Activated CD8-positive, alpha-beta memory T cell treated with anti-CD3 and anti-CD28 coated beads for 4 hours (primary cell): ENCODE results near the gene UNC5C.

Experiments used
- DNase-seq, 2 donors: peaks; one replicate each; pipeline ENCODE4 v3.0.0-alpha.2; 2020; ENCODE audit warnings: low read depth in 2 of 2

UNC5C gene

DNA sequence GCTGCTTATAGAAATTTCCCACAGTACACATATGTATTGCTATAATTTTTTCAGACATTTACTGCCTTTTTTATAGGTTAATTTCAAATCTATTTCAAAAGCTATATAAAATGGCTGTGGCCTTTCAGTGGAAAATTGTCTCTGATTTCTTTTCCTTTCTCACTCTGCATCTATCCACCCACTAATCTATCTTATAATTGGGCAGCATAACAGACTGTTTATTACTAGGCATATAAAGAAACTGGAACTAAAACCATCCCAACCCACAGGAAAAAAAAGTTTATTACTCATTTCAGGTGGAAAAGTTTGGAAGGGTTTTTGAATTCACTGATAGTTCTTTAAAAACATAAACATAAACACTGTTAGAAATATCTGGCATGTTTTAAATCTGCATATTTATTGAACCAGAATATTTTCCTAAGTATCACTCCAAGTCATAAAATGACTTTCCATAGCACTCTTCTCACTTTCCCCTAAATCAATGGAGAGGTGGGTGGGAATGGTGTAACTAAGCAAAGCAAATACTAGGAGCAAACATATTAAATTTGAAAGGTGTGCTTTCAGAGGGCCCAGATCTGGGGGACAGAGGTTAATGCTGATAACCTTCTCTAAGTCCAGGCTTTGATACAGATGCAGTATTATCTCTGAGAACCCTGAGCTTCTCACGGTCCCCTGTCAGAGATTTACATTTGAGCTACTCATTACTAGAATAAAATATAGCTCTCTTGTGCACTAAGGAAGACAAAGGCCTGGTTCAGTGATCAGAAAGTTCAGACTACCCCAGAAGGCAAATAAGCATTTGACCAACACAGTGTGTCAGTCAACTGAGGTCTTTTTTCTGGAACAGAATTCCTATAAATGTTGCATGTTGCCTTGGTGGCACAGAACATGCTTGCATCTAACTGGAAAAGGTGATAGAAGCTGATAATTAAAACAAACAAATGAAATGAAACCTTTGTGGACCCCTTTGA is 328.3 kb downstream of the UNC5C start:
- no peak for DNase-seq

DNA sequence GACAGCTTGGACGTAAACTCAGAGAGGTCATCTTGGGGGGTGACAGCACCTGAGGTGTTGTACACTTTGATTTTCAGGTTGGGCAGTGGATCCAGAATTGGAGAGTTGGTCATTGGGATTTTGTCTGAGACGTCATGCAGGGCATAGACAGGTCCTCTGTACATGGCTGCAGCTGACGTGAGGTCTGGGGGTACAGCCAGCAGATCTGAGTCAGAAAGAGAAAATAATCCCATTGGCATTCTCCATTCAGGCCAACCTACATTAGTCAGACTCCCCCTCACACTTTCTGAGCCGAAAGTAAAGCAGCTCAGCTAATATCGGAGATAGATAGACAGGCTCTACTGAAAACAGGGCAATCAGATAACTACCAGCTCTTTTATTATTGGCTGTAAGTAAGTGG is 329.7 kb downstream of the UNC5C start:
- no peak for DNase-seq

DNA sequence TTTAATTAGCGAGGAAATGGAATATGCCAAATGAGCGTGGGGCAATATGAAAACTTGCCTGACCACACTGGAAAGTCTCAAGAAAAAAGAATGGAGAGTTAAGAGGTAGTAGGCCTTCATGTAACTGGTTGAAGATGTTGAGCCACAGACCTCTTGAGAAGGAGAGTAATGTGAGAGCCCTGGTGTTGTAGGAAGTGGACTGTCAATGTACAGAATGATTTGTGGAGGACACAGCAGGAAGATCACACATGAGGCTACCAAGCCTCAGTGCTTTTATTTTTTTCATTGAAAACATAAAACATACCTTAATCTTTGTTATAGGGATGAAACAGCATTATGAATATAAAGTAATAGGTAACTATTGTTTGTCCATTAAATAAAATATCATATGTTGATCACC is 331.6 kb downstream of the UNC5C start:
- no peak for DNase-seq

DNA sequence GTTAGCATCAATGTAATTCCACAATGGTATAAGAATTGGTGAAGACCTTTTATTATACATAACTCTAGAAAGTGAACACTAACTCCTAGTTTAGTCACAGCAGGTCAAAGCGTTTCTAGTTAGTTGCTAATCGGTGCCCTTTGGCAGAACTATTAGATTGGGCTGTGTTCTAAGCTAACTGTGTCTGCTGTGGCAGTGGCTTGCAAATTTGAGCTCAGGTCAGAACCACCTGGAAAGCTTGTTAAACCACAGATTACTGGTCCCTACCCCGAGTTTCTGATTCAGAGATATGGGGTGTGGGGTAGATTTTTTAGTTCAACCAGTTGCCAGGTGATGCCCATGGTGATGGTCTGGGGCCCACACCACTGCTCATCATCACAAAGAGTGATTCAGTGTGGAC is 332.1 kb downstream of the UNC5C start:
- no peak for DNase-seq

DNA sequence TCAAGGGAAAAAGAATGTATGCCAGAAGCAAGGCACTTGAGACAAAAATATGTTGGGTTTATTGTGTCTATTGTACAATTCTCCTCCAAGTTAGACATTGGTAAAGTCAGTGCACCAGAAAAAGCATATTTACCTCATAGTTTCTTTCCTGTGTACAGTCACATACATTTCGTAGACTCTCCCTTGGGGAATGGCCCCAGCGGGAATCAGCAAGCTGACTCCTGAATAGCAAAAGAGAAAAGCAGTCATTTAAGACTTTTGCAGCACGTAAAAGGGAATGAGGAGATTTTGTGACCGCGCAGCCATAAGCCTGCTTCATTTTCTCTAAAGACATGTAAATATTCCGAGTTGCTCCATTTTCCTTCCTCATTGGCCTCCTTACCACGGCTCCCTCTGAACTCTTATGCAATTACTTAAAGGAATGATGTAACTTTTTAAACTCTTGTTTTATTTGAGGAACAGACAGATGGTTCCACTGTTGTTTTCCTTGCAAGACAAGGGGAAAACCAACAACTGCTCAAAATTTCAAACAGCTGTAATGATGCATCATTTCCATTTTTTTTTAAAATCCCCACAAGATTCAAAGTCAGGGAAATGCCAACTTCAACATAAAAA is 332.7 kb downstream of the UNC5C start:
- no peak for DNase-seq

DNA sequence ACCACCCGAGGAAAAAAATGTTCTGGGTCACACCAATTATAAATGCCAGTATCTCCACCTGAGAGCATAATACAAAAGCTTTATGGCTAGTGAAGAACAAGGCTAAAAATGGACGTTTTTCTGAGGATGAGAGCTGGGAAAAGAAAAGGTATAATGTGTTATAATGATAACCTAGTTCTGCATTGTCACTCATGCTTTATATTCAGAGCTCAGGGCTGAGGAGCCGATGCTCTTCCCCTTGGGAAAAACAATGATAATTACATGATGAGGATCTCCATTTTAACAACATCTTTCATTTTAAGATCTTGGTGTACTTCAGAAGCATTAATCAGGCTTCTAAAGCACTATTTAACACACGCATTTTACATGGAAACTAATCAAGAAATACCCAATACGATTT is 333.7 kb downstream of the UNC5C start:
- no peak for DNase-seq

DNA sequence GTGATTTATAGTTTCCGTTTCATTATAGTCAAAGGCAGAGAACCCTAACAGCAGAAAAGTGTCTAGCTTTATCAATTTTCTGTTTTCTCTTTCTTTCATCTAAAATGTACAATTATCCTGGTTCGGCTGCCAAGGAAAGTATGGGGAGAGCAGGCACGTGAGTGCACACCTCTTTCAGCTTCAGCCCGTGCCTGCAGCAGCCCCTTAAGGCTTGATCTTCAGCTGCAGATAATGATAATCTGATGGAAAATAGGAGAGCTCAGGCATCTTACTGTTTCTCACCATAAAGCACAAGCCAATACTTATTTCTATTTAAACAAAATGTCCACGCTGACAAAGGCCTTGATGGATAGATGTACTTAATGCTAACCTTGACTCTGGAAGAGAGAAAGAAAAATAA is 334.4 kb downstream of the UNC5C start:
- no peak for DNase-seq

DNA sequence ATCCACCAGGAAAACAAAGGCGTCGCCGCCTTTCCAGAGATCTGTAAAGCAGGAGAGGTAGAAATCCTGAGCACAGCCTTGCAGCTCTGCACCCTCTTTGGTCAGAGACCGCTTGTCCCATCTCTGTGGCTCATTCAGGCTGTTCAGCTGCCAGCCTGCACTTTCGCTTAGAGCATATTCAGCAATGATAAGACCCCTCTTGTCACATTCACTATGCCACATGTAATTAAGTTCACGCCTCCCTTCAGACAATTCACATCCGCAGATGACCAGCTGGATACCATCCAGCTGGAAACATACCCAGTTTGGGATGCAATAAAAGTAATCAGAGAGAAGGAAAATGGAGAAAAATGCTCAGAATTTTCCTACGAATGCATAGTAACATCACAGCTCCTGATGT is 335.4 kb downstream of the UNC5C start:
- no peak for DNase-seq

DNA sequence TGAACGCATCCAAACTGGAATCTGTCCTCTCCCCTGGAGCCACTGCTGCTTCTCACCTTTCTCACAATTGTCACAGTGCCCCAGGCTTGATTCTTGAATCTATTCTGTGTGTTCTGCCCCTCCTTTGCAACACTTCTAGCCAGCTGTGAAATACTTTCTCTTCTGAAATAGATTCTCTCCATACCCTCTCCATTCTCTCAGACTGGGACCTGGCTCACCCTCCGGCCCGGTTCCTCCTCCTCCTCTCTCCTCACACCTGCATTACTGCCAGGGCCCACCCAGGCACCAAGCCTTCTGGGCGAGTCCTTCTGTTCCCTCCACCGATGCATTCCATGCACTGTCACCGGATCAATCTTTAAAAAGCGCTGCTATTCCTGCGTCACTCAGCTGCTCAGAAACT is 336.1 kb downstream of the UNC5C start:
- DNase-seq = no peak

DNA sequence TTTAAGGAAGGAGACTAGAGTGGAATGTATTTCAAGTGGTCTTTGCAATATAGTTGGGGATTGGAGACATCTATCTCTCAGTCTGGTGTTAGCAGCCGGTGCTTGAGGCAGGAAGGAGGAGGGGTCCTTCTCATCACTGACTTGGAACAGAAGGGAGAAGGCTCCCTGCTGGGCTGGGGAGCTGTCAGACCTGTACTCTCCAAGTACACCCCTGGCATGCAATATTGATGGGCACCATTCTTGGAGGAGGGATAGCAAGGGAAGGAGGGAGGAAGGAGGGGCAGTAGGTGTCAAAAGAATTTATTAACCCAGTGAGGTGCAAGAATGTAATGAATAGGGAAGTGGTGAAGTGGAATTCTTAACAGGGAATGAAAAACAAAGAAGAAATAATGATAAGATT is 338.8 kb downstream of the UNC5C start:
- DNase-seq = no peak

DNA sequence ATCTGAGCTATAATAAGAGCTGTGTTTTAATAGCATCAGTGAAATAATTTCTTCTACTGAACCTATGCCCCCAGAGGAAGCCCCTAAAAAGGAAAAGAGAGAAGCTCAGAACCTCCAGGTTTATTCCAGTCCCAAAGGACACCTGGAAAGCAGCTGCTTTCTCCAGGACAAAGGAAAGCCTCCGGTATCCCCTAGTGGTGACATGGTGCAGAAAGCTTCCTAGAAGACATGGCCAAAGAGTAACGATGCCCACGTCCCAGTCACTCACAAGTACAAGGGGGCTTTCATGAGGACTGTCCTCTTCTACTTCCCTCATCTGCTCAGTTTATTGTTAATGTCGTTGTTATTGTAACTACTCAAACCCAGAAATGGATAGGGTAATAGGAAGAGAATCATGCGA is 343.9 kb downstream of the UNC5C start:
- no peak for DNase-seq

DNA sequence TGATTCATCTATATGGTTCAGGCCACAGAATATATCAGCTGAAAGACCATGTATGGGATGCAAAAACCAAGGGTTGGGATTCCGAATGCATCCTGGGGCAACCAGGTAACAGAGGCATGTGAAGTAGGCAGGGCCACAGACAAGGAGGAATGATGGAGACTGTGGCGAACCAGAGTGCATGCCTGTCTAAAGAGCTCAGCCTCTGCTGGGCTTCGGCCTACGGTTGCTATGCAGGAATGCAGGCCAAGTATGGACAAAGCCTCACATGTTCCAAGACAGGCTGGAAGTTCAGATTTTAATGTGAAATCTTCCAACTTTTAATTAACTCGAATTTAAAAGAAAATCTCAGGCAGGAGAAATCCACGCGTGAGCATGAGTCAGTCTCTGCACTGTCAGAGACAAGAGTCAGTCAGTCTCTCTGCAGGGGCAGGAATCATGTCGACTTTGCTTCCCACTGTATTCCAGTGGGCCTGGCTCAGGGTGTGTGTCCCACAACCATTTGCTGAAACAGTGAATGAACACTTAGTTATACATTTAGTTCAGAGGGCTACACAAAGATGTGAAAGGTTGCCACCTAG is 344.4 kb downstream of the UNC5C start:
- DNase-seq = no peak

DNA sequence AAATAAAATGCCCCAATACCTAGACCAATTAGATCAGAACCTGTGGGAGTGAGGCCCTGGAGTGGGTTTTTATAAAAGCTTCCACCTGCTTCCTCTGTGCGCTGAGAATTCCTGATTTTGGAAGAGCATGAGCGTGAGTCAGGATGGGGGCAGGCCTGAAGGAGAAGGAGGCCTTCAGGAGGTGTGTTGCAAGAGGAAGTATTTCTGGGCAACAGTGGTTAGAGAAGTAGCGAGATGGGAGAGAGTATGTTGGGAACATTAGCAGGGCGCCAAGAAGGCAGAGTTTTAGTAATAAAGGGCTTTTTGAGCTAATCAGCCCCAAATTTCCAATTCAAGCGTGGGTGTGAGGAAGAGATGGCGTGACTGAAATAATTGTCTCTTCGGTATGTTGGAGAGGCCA is 349.8 kb downstream of the UNC5C start:
- DNase-seq = no peak

DNA sequence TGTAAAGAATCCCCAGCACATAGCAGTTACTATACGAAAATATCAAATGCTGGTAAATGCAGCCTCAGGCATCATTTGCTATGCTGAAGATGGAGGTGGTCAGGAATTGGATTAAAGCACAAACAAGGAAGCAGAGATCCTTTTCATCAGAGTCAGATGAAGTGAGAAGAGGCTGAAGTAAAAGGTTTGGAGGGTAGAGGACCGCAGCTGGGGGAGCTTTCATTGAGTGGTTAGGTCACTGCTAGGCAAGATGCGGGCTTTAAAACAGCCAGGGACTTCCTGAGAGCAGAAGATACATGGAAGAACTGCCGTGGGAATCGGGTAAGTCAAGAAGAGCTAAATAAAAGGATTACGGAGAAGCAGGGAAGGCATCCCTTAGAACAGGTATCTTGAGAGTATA is 351.4 kb downstream of the UNC5C start:
- no peak for DNase-seq

DNA sequence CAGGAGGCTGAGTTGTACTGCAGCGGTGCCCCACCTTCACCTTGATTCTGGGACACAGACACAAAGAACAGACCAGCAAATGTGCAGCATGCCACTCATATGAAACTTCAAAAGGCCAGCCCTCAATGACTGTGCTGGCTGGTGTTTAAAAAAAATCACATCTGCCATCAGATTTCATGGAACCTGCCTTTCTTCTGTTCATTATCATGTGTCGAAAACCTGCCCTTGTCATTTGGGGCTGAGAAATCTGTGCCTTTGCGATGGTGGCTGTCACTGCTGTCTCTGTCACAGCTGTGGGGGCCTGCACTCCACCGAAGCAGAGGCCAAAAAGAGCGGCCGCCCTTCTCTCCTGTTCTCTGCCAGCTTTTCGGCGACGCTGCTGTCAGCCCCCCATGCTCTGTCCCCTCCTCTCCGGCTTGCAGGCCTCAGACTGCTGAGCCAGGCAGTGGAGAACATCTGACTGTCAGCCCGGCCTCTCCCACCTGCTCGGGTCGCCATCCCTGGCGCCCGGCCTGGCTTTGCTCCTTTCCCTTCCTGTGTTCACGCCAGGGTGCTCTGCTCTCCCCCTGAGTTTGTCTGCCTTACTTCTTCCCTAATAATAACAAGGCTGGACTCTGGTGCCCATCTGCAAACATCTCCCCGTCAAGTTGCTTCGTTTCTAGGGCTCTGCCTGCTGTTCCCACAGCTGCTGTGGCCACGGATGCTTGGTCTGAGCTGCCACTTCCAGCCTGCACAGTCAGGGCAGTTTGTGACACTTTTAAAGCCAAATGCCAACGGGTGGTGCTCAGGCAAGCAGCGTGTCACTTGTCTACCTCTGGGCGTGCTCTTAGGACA is 355.2 kb downstream of the UNC5C start:
- DNase-seq = no peak

DNA sequence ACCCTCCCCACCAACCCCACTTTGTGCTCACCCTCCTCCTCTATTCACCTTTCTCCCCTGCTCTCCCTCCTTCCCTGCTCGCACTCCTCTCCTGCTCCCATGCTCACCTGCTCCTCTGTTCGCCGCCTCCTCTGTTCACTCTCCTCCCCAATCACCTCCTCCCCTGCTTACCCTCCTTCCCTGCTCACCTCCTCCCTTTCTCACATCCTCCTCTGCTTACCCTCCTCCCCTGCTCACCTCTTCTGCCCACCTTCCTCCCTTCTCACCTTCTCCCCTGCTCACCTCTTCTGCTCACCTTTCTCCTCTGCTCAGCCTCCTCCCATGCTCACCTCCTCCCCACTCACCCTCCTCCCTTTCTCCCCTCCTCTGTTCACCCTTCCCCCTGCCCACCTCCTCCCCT is 357.2 kb downstream of the UNC5C start:
- no peak for DNase-seq

DNA sequence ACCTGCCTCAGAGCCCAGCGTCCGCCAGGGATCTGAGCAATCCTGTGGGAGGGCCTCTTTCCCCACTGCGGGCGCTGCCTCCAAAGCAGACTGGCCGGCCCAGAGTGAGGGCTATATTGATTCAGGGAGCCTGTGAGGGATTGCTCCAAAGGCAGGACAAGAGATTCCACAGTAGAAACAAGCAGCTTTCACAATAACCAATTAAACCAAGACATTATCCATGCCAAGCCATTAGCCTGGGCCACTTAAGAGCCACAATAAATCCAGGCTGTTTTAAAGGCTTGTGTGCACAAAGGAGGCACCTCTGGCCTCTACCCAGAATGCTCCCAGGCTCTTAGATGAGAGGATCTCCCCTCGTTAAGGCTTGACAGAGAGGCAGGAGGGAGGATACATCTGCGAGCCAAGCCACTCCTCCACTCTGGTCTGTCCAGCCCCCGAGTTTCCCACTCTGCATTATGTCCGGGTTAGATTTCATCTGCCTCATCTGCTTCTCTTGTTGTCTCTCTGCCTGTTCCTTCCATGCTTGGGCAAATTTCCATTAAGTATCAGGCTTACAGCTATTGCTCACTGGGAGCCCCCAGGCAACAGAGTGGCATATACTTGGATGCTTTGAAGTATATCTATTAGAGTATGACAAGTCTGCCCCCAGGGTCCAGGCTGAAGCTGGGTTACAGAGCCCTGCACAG is 357.9 kb downstream of the UNC5C start:
- no peak for DNase-seq

DNA sequence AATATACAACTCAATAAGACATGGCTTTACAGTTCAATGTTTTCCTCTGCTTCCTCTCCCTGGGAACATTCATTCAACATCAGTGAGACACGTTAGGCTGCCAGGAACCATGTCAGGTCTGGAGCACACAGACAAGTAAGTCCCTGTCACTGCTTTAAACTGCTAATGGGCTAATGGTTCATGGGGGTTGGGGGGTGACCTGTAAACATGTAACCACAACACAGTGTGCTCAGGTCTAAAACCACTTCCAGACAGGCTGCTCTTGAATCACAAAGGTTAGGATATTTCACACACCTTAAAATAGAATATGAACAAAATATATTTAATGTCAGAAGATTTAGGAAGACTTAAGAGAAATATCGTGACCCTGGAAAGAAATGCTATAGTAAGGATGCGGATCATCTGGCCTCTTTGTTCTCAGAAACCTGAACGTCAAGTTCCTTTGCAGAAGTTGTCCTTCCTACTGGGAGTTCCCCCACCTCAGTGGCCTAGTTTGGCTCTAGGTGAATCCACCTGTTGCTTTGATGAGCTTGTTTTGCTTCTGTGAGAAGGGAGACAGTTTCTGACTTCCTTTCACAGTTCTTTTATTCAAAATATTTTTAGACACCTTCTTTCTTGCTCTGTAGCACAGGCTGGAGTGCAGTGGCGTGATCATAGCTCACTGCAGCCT is 359.9 kb downstream of the UNC5C start:
- no peak for DNase-seq

DNA sequence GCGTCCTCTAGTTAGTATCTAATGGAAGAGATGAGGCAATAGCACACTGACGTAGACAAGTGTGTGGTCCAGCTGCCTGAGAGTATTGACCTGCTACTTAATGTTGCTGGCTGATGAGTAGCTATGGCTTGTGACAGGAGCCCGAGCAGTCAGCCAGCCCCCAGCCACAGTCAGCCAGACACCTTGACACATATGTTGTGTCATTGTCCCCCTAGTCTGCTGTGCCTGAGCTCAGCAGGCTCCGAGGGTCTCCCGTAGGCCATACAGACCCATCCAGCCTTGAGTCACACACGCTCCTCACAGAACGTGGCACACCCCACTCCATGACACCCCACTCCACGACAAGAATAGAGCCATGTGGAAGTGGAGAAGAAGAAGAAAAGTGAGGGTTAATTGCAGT is 362.1 kb downstream of the UNC5C start:
- DNase-seq = no peak

DNA sequence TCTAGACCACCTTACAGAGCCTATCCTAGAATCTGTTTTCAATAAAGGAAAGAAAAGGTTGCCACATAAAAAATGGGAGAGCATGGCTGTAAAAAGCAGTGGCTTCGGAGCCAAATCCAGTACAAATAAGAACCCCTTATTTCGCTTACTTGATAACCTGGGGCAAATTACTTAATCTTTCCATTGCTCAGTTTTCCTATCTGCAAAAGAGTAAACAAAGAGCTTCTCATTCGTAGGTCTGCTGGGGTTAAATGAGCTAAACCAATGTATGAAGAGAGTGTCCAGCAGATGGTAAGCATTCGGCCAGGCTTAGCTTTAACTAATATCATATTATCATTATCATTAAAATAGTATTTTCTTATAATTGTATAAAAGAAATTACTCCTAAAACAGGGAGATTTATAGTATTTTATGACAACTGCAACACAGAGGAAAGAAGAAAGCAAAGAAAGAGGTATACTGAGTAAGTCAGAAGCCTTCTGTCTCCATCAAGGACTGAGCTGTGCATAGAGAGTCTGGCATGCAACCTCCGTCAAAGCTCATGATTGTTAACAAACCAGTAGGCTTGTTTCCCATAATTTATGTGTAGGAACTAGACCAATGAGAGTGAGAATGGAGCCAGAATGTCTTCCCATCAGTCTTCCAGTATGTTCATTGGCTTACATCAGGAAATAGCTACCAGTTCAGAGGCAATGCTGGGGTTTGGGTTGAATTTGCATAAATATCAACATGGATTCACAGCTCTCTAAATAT is 364.9 kb downstream of the UNC5C start:
- DNase-seq = no peak
